MM.1S (cell line): ENCODE data around the gene GALNT9.

Source experiments
- DNase-seq: peaks from one replicate; pipeline ENCODE4 v3.0.0-alpha.2; 2015
- H2AFZ ChIP-seq: fragments of 300-600 bp; sonication (generic); 2 replicates; pipeline ENCODE4 v1.6.0; 2016; ENCODE audit warnings: antibody characterized with exemption, low read length
- H3F3A ChIP-seq: fragments of 300-600 bp; sonication (generic); 2 replicates; pipeline ENCODE4 v1.6.1; 2016; ENCODE audit warnings: mild to moderate bottlenecking, antibody characterized with exemption, low read length, moderate library complexity, mixed read lengths; ENCODE audit not compliant: insufficient read depth
- H3K27ac ChIP-seq: fragments of 300-600 bp; sonication (generic); 2 replicates; pipeline ENCODE4 v1.5.1; 2016; ENCODE audit warnings: mild to moderate bottlenecking, low read length
- H3K27me3 ChIP-seq: fragments of 300-600 bp; sonication (generic); replicated peaks from 2 replicates; pipeline ENCODE4 v1.6.0; 2016; ENCODE audit warnings: low read length; ENCODE audit not compliant: insufficient read depth
- H3K36me3 ChIP-seq: fragments of 300-600 bp; sonication (generic); replicated peaks from 2 replicates; pipeline ENCODE4 v1.6.1; 2016; ENCODE audit warnings: mild to moderate bottlenecking, low read length, mixed read lengths; ENCODE audit not compliant: insufficient read depth
- H3K4me1 ChIP-seq: fragments of 300-600 bp; sonication (generic); 2 replicates; pipeline ENCODE4 v1.6.1; 2016; ENCODE audit warnings: low read length, mixed read lengths
- H3K4me2 ChIP-seq: fragments of 300-600 bp; sonication (generic); 2 replicates; pipeline ENCODE4 v1.6.0; 2016; ENCODE audit warnings: low read depth, low read length
- H3K4me3 ChIP-seq: fragments of 300-600 bp; sonication (generic); 2 replicates; pipeline ENCODE4 v1.5.1; 2016; ENCODE audit warnings: low read length, mixed read lengths
- H3K79me2 ChIP-seq: fragments of 300-600 bp; sonication (generic); 2 replicates; pipeline ENCODE4 v1.6.1; 2016; ENCODE audit warnings: mixed run types, low read length, mixed read lengths
- H3K9ac ChIP-seq: fragments of 300-600 bp; sonication (generic); 2 replicates; pipeline ENCODE4 v1.6.1; 2016; ENCODE audit warnings: low read length, mixed read lengths
- H3K9me2 ChIP-seq: fragments of 300-600 bp; sonication (generic); replicated peaks from 2 replicates; pipeline ENCODE4 v1.6.1; 2016; ENCODE audit warnings: mild to moderate bottlenecking, low read length, mixed read lengths; ENCODE audit not compliant: insufficient read depth
- H3K9me3 ChIP-seq: fragments of 300-600 bp; sonication (generic); replicated peaks from 2 replicates; pipeline ENCODE4 v1.6.1; 2016; ENCODE audit warnings: mild to moderate bottlenecking, low read length, mixed read lengths; ENCODE audit not compliant: insufficient read depth
- H4K20me1 ChIP-seq: fragments of 300-600 bp; sonication (generic); 2 replicates; pipeline ENCODE4 v1.6.1; 2016; ENCODE audit warnings: mild to moderate bottlenecking, low read length, moderate library complexity, mixed read lengths; ENCODE audit not compliant: insufficient read depth
- EZH2 ChIP-seq: fragments of 300-600 bp; sonication (generic); optimal IDR thresholded peaks from 2 replicates; pipeline ENCODE3; 2017; ENCODE audit warnings: low read depth, mild to moderate bottlenecking, antibody characterized with exemption, low read length, mixed read lengths
- EZH2phosphoT487 ChIP-seq: fragments of 300-600 bp; sonication (generic); IDR thresholded peaks from 2 replicates; pipeline ENCODE4 v1.6.1; 2018; ENCODE audit warnings: antibody characterized with exemption, low read length
- TF ChIP-seq, protein P1 (sequence below): fragments of 300-600 bp; sonication (generic); IDR thresholded peaks from 2 replicates; pipeline ENCODE4 v1.5.1; 2016; ENCODE audit warnings: antibody characterized with exemption, low read length, mixed read lengths

The GALNT9 gene

DNA sequence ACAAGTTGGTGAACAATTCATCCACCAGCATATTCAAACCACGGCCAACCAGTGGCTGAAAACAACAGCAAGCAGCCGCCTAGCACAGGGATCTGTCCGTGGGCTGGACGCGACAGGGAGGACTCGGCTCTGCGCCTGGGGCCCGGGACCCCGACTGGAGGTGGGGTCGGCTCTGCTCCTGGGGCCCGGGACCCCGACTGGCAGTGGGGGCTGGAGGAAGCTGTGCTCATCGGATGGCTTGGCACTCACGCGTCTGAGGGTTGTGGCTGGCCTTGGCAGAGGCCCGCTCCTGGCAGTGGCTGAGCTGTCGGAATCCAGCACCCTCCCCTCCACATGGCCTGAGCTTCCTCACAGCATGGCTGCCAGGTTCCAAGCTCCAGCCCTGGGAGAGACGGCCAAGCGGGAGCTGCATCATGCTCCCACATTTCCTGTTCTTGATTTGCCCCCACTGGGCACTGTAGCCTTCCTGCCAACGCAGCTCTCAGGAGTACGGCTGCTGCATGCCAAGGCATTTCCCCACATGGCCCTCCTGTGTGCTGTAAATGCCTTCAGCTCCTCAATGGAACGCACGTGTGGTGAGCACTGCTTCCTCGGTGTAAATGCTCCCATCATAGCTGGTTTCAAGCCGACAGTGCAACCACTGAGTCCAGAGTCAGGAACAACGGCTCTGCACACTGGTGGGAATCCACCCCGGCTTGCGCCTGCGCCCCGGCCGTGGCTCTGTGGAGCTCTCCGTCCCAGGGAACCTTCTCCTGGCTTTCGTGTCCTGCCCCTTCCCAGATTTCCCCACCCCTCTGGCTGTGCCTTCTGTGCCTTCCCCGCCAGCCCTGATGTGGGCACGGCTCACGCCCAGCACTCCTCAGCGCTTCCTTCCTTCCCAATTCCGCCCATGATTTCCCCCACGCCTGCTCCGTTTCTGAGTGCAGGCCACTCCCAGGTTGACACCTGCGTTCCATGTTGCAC, 7.3 kb upstream of the GALNT9 start:
- H3K4me2 ChIP-seq = no peak overlapping the region
- H3K9me3 ChIP-seq = no peaks in the 10 kb centered on the region

DNA sequence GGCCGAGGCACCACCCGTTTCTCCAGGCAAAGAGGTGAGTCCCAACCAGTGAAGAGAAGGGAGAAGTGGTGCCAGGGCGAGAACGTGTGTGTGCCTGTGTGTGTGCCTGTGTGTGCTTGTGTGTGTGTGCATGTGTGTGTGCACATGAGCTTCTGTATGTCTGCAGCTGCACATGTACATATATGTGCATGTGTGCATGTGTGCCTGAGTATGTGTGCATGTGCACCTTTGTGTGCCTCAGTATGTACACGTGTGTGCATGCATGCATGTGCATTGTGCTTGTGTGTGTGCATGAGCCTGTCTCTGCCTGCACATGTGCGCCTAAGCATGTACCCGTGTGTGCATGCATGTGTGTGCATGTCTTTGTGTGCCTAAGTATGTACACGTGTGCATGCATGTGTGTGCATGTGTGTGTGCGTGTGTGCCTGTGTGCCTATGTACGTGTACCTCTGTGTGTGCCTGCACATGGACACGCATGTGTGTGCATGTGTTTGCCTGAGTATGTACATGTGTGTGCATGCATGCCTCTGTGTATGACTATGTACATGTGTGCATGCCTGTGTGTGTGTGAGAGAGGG, 5.9 kb upstream of the GALNT9 start:
- no peaks in the 10 kb centered on the region for H3K9me3 ChIP-seq
- TF ChIP-seq EZH2phosphoT487 = no peak
- TF ChIP-seq, protein P1, sequence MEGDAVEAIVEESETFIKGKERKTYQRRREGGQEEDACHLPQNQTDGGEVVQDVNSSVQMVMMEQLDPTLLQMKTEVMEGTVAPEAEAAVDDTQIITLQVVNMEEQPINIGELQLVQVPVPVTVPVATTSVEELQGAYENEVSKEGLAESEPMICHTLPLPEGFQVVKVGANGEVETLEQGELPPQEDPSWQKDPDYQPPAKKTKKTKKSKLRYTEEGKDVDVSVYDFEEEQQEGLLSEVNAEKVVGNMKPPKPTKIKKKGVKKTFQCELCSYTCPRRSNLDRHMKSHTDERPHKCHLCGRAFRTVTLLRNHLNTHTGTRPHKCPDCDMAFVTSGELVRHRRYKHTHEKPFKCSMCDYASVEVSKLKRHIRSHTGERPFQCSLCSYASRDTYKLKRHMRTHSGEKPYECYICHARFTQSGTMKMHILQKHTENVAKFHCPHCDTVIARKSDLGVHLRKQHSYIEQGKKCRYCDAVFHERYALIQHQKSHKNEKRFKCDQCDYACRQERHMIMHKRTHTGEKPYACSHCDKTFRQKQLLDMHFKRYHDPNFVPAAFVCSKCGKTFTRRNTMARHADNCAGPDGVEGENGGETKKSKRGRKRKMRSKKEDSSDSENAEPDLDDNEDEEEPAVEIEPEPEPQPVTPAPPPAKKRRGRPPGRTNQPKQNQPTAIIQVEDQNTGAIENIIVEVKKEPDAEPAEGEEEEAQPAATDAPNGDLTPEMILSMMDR = no peak
- TF ChIP-seq EZH2 = no peak
- no peaks in the 10 kb centered on the region for H4K20me1 ChIP-seq
- H3F3A ChIP-seq = no peaks in the 10 kb centered on the region
- no peaks in the 10 kb centered on the region for H3K4me1 ChIP-seq
- no peak for DNase-seq
- H3K27me3 ChIP-seq = peaks cover 15% of the 10 kb centered on the region
- H3K36me3 ChIP-seq = no peaks in the 10 kb centered on the region
- no peak overlapping the region for H3K4me2 ChIP-seq
- no peak overlapping the region for H2AFZ ChIP-seq
- no peak overlapping the region for H3K4me3 ChIP-seq
- no peaks in the 10 kb centered on the region for H3K79me2 ChIP-seq
- H3K9ac ChIP-seq = no peak overlapping the region
- no peak overlapping the region for H3K27ac ChIP-seq
- no peaks in the 10 kb centered on the region for H3K9me2 ChIP-seq

More for the DNA sequence above, 7.3 kb upstream of the GALNT9 start:
- H3F3A ChIP-seq = no peaks in the 10 kb centered on the region
- TF ChIP-seq, protein P1 = no peak
- TF ChIP-seq EZH2 = no peak
- no peak for TF ChIP-seq EZH2phosphoT487
- H3K9ac ChIP-seq = no peak overlapping the region
- H3K36me3 ChIP-seq = no peaks in the 10 kb centered on the region
- H3K27me3 ChIP-seq = peaks cover 14% of the 10 kb centered on the region
- no peaks in the 10 kb centered on the region for H4K20me1 ChIP-seq
- H3K4me3 ChIP-seq = no peak overlapping the region
- no peaks in the 10 kb centered on the region for H3K4me1 ChIP-seq
- no peaks in the 10 kb centered on the region for H3K79me2 ChIP-seq
- no peak overlapping the region for H2AFZ ChIP-seq
- no peak for DNase-seq
- no peak overlapping the region for H3K27ac ChIP-seq
- H3K9me2 ChIP-seq = no peaks in the 10 kb centered on the region

DNA sequence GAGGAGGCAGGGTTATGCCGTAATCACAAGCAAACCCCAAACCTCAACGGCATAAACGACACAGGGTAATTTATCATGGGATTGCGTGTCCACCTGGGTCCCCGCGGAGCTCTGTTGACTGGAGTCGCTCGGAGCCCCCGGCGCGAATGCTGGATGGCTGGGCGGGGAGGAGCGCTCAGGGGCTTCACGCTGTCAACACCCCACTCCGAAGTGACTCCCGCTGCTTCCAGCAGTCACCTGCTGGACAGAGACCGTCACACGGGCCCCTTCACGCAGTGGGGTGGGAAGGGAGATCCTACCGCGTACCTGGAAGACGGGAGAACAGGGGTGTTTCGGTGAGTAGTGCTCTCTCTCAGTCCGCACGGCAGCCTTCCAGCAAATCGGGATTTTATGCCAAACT, 4.4 kb upstream of the GALNT9 start:
- Histone ChIP-seq H3K9me3 (no peaks in the 10 kb centered on the region), H3K27ac (no peak overlapping the region), H3K36me3 (no peaks in the 10 kb centered on the region), H3K4me1 (no peaks in the 10 kb centered on the region), H3K9me2 (no peaks in the 10 kb centered on the region), H3K9ac (no peak overlapping the region), H3K4me2 (no peak overlapping the region), H3K4me3 (no peak overlapping the region), H3K27me3 (peaks cover 15% of the 10 kb centered on the region), H3F3A (no peaks in the 10 kb centered on the region), H2AFZ (no peak overlapping the region), H3K79me2 (no peaks in the 10 kb centered on the region), H4K20me1 (no peaks in the 10 kb centered on the region)
- TF ChIP-seq, protein P1 = no peak
- no peak for TF ChIP-seq EZH2
- no peak for TF ChIP-seq EZH2phosphoT487
- DNase-seq = no peak
